ENCODE measurements around the gene TASL. TPM values are rescaled to one million over a fixed set of nuclear protein-coding genes. Genes with fewer than 3 reads are reported as not detected.
"Not testable (repeated sequence)": the region's sequence is repeated elsewhere in the genome, so short reads cannot be mapped to it uniquely, and the experiment has no call there.

TASL gene
- total and polyA plus RNA-seq, 9 of the 15 experiments (the other 6 are each of a cell fraction or from before 2014, with no cell fraction given), result 0.07 to 0.09 TPM; not detected in 7

- TF ChIP-seq CTCF (IDR thresholded peaks at IDR 0.05 in 2 of 3, conservative IDR thresholded peaks at IDR 0.05 in 1 of 3; ENCODE audit: insufficient read depth in 2 of 3, low read depth in 1 of 3, low read length in 3 of 3) (peak in 1 of 3 experiments; percentile 55; a peak in 3 of 6 replicates), CSDE1 (IDR thresholded peaks at IDR 0.05) (no peak), SREBF1 (IDR thresholded peaks at IDR 0.05; ENCODE audit: borderline replicate concordance, low read depth, low read length) (no peak), PTRF (tag; IDR thresholded peaks at IDR 0.05) (no peak)
Measured at GRCh38 chrX:30570505-30570904, 7.1 kb downstream of the TASL start (continued).

GRCh38 chrX:30568136-30568535 is 9.4 kb downstream of the TASL start:
- CTCF ChIA-PET (ENCODE audit: low intra/inter-chr PET ratio), result no interaction called here

GRCh38 chrX:30563070-30563469 is 14.5 kb downstream of the TASL start:
- H2AFZ ChIP-seq (ENCODE audit: low read depth, low read length); H3K9me1 ChIP-seq (ENCODE audit: control insufficient read depth, insufficient read depth, low read length); H3K27ac ChIP-seq (ENCODE audit: extremely low read depth, low read depth, low read length); intact Hi-C loops (cut with micrococcal nuclease); H3K9me3 ChIP-seq (replicated peaks; ENCODE audit: control insufficient read depth, insufficient read depth, low read depth, low read length); H3K36me3 ChIP-seq (ENCODE audit: control insufficient read depth, insufficient read depth, low read length); H4K20me1 ChIP-seq (replicated peaks; ENCODE audit: control insufficient read depth, insufficient read depth, low read length); H3K27me3 ChIP-seq (ENCODE audit: control insufficient read depth in 2 of 2, insufficient read depth in 2 of 2, low read length in 2 of 2); H3K4me2 ChIP-seq (ENCODE audit: insufficient read depth, low read length); CTCF ChIA-PET (ENCODE audit: low intra/inter-chr PET ratio); BruUV-seq (replicated peaks); POLR2A ChIA-PET; H3K4me3 ChIP-seq; FAIRE-seq; DNase-seq (ENCODE audit: extremely low read depth in 1 of 4, low spot score in 3 of 4); H3K9ac ChIP-seq (ENCODE audit: insufficient read depth in 1 of 2, low read depth in 2 of 2, low read length in 2 of 2); in situ Hi-C loops (cut with MboI); H3K4me1 ChIP-seq (replicated peaks in 1 of 2; ENCODE audit: control insufficient read depth in 2 of 2, insufficient read depth in 2 of 2, low read length in 2 of 2); ATAC-seq; H3K79me2 ChIP-seq (ENCODE audit: control insufficient read depth, insufficient read depth, low read length): not testable (repeated sequence)
- 0% methylated on average over 2 of the region's 5 CpGs for WGBS (ENCODE audit: insufficient coverage, low coverage, missing lambda C conversion rate)

More at GRCh38 chrX:30568136-30568535, 9.4 kb downstream of the TASL start:
- no peak overlapping the region for H3K4me2 ChIP-seq (ENCODE audit: insufficient read depth, low read length)
- no peak overlapping the region for H3K4me3 ChIP-seq
- no peak overlapping the region for H3K9ac ChIP-seq (ENCODE audit: insufficient read depth in 1 of 2, low read depth in 2 of 2, low read length in 2 of 2)
- in situ Hi-C loops (cut with MboI), result no loop called here
- no peaks in the 10 kb centered on the region for H3K4me1 ChIP-seq (replicated peaks in 1 of 2; ENCODE audit: control insufficient read depth in 2 of 2, insufficient read depth in 2 of 2, low read length in 2 of 2)
- no peaks in the 10 kb centered on the region for H3K9me1 ChIP-seq (ENCODE audit: control insufficient read depth, insufficient read depth, low read length)
- TF ChIP-seq CC2D1A (IDR thresholded peaks at IDR 0.05) (no peak), BACH1 (tag; IDR thresholded peaks at IDR 0.05) (no peak), SRSF1 (IDR thresholded peaks at IDR 0.05; ENCODE audit: low read depth, low read length) (no peak), ZNF512 (tag; IDR thresholded peaks at IDR 0.05) (no peak), SNIP1 (IDR thresholded peaks at IDR 0.05; ENCODE audit: low read depth) (no peak), BRCA1 (IDR thresholded peaks at IDR 0.05) (no peak), BRCA1 (CRISPR knock-in tag; IDR thresholded peaks at IDR 0.05) (no peak), PHTF2 (CRISPR knock-in tag; IDR thresholded peaks at IDR 0.05) (no peak), SRSF3 (IDR thresholded peaks at IDR 0.05; ENCODE audit: insufficient read depth, low read length) (no peak)
- no peak overlapping the region for H3K27ac ChIP-seq (ENCODE audit: extremely low read depth, low read depth, low read length)
- no peak for ATAC-seq
- no peaks in the 10 kb centered on the region for H3K27me3 ChIP-seq (ENCODE audit: control insufficient read depth in 2 of 2, insufficient read depth in 2 of 2, low read length in 2 of 2)
- no peaks in the 10 kb centered on the region for H3K36me3 ChIP-seq (ENCODE audit: control insufficient read depth, insufficient read depth, low read length)
- no peaks in the 10 kb centered on the region for H4K20me1 ChIP-seq (replicated peaks; ENCODE audit: control insufficient read depth, insufficient read depth, low read length)
- no peak for DNase-seq (ENCODE audit: extremely low read depth in 1 of 4, low spot score in 3 of 4)
- no peak overlapping the region for H2AFZ ChIP-seq (ENCODE audit: low read depth, low read length)
- no peak for FAIRE-seq
- intact Hi-C loops (cut with micrococcal nuclease), result no loop called here
- H3K79me2 ChIP-seq (ENCODE audit: control insufficient read depth, insufficient read depth, low read length), result no peaks in the 10 kb centered on the region
- 0% methylated on average over 3 of the region's 4 CpGs for WGBS (ENCODE audit: insufficient coverage, low coverage, missing lambda C conversion rate)
- H3K9me3 ChIP-seq (replicated peaks; ENCODE audit: control insufficient read depth, insufficient read depth, low read depth, low read length), result no peaks in the 10 kb centered on the region
- BruUV-seq (replicated peaks), result no TSS peak
- POLR2A ChIA-PET, result no interaction called here

All from K562 (cell line).